HG03159 (cell line): ENCODE results near the gene H6PD.

Experiments used
- ATAC-seq: cut with Tn5 transposase; IDR thresholded peaks from one replicate; pipeline ENCODE4 v1.9.1; 2021; ENCODE audit warnings: mild to moderate bottlenecking, moderate library complexity; ENCODE audit not compliant: unreplicated experiment

H6PD gene

GRCh38 chr1:9253004-9253403, 18.4 kb downstream of the H6PD start:
- no peak for ATAC-seq

- ATAC-seq = no peak
These were observed 19.0 kb downstream of the H6PD start for GRCh38 chr1:9253453-9254105.

GRCh38 chr1:9256332-9256731, 21.8 kb downstream of the H6PD start:
- no peak for ATAC-seq

DNA sequence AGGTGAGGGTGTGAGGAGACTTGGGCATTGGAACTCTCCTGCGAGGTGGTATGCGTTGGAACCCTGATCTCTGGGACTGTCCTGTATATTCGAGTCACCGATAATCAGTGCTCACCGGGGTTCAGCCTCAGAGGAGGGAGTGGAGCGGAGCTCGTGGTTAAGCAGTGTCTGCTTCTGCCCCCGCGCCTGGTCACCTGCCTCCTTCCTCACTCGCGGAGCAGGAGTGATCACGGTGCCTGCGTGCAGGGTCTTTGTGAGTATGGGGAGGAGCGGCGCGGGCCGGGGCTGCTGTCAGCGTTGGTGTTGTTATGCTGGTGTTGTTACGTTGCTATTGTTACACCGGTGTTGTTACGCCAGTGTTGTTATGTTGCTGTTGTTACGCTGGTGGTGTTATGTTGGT, 23.3 kb downstream of the H6PD start:
- no peak for ATAC-seq

DNA sequence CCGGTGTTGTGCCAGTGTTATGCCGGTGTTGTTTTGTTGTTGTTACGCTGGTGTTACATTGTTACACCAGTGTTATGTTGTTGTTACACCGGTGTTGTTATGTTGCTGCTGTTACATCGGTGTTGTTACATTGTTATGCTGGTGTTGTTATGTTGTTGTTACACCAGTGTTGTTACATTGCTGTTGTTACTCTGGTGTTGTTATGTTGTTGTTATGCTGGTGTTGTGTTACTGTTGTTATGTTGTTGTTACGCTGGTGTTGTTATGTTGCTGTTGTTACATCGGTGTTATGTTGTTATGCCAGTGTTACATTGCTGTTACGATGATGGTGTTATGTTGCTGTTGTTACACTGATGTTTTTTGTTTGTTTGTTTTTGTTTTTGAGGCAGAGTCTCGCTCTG, 24.1 kb downstream of the H6PD start:
- ATAC-seq = no peak

- ATAC-seq = no peak
These were observed 25.6 kb downstream of the H6PD start for GRCh38 chr1:9260059-9260766.

- ATAC-seq = no peak
These were observed 26.9 kb downstream of the H6PD start for GRCh38 chr1:9261496-9261895.

DNA sequence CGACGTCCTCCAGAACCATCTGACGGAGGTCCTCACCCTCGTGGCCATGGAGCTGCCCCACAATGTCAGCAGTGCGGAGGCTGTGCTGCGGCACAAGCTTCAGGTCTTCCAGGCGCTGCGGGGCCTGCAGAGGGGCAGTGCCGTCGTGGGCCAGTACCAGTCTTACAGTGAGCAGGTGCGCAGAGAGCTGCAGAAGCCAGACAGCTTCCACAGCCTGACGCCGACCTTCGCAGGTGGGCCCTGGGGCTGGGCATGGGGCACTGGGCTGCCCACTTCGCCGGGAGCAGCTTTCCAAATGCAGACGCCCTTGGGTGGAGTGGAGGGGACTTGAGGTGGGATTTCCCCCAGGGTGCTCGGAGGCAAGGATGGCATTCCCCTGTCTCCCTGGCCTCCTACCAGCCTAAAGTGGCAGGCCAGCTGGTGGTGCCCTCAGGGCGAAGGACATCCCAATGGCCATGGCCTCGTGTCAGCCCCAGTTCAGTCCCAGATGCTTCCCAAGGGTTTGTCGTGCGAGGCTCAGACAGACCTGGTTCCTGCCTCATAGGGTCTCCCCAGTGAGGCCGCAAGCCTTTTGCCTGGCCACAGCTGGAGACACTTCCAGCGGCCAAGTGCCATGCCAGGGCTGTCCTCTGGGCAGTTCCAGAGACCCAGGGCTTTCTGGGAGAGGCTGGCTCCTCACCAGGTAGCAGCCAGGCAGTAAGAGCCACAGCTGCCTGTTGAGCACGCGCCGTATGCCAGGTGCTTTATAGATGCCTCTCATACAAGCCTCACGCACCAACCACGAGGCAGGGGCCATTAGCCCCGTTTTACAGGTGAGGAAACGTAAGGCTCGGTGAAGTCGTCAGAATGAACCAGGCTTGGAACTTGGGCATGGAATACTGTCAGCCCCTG, 27.8 kb downstream of the H6PD start:
- ATAC-seq = no peak

GRCh38 chr1:9263276-9263855, 28.8 kb downstream of the H6PD start:
- ATAC-seq = no peak

GRCh38 chr1:9263984-9264872, 29.7 kb downstream of the H6PD start:
- no peak for ATAC-seq

GRCh38 chr1:9265037-9265436, 30.5 kb downstream of the H6PD start:
- no peak for ATAC-seq

DNA sequence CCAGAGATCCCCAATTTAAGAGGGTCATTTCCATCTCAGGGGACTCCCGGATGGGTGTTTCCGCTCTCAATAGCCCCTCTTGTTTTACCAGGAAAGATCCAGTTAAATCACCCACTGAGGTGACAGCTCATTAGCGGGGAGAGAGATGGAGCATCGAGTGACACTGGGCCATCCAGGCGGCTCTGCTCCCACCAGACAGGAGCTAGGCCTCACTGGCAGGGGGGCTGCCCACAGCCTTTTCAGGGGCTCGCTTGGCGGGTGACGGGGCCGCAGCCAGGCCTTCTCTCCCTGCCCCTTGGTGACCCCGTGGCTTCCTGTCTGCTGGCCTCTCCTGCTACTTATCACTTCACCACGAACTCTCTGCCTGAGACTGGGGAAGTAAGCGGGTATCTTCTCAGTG, 31.4 kb downstream of the H6PD start:
- ATAC-seq = no peak

- no peak for ATAC-seq
These were observed 32.7 kb downstream of the H6PD start for GRCh38 chr1:9267352-9267686.

GRCh38 chr1:9267827-9268581, 33.4 kb downstream of the H6PD start:
- ATAC-seq = no peak

GRCh38 chr1:9269078-9269501, 34.5 kb downstream of the H6PD start:
- no peak for ATAC-seq

GRCh38 chr1:9269721-9270120, 35.1 kb downstream of the H6PD start:
- no peak for ATAC-seq

GRCh38 chr1:9270290-9270883, 35.8 kb downstream of the H6PD start:
- no peak for ATAC-seq

- no peak for ATAC-seq
These were observed 36.7 kb downstream of the H6PD start for GRCh38 chr1:9271283-9271682.

DNA sequence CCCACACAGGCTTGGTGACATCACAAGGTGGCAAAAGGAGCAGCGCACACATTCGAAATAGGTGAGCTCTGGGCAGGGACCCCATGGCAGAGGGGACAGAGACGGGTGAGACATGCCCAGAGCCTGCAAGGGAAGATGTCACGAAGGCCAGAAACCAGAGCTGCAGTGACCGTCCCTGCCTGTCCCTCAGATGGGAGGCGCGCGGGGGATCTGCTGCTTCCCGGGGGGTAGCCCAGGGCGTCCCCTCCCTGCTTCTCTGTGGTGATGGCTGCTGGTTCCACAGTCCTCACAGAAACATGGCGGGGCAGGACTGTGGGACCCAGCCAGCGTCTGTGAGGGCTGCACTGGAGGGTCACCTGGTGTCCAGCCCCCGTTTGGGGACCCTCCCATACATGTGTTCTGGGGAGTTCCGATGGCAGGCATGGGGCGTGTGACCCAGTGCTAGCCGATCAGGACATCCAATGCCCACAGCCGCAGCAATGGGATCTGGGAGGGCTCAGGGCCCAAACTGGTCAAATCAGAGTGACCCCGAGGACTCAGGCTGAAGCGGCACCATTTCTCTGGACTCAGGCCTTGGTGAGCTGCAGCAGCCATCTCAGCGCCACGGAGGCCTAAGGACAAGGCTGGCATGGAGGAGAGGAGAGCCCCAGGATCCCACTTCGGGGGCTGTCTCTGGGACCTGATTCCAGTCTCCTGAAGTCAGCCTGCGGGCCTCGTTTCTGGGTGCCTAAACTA, 37.5 kb downstream of the H6PD start:
- no peak for ATAC-seq
